Right renal pelvis (tissue), 4 donors: Measurements from ENCODE around the gene PM20D2. TPM values are rescaled to one million over a fixed set of nuclear protein-coding genes. Genes with fewer than 3 reads are reported as not detected.

ENCODE experiments used
- DNase-seq, 4 donors: peaks; one replicate each; pipeline ENCODE4 v3.0.0-alpha.2; 2013; ENCODE audit warnings: low read depth in 4 of 4, low spot score in 3 of 4, missing footprints in 1 of 4
- polyA plus RNA-seq, 4 donors: library from polyadenylated mRNA; unstranded; fragments of 120-200 nt; gene quantifications; one replicate each; pipeline ENCODE4 v1.2.1, GENCODE V29; 2013; ENCODE audit not compliant: insufficient read length in 4 of 4

PM20D2 gene
- polyA plus RNA-seq, 4 donors, result 36.6 to 43.3 (median 39.3) TPM

DNA sequence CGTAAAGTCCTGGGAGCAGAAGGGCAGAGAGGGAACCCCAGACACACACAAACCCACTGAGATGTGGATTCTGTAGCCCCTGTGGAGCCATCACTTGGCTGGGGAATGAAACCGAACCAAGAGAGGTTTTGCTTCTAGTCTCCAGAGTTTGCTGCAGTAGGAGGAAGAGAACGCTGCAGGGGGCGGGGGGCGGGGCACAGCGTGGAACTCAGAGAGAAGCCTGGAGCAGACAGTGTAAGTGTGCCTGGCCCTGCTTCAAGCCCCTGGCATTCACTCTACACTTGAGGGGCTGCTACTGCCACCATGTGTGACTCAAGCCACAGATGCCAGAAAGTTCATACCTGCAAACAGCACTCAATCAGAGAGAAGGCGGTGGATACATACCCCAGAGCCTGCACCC lies 52.4 kb downstream of the PM20D2 start:
- DNase-seq, result no peak

DNA sequence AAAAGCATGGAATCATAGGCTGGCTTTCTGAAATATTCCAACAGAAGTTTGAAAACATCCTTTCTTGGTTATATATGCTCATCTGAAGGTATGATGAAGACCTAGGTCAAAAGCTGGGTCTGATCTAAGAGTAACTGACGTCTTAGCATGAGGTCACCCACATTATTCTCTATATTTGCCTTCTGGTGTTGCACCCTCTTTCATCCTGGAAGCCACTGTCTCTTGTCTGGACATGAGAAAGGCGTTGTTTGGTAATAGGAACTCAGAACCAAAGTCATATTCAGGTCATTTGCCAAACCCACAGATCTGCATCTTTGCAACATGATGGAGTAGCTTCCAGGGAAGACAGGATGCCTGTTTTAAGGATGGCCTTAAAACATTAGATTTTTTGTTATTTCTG lies 53.7 kb downstream of the PM20D2 start:
- no peak for DNase-seq

DNA sequence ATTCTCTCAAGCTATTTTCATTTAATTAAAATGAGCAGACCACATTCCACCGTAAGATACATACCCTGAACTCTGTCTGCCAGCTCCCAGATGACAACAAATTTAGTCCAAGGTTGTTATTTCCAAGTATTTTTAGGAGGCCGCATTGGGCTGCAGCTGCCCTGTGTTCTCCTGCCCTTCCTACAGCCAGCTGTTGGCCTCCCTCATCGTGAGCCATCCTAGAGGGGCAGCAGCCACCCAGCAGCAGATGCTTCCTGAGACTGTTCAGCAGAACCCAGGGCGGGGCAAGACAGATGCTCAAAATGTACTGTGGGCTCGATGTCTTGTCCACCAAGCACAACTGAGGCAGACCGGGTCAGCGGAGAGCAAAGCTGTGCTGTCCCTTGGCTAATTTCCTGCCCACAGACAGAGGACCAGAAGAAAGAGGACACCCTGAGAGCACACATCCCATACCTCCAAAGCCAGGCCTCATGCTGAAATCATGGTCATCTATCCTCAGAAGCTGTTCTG lies 54.9 kb downstream of the PM20D2 start:
- DNase-seq, result no peak

DNA sequence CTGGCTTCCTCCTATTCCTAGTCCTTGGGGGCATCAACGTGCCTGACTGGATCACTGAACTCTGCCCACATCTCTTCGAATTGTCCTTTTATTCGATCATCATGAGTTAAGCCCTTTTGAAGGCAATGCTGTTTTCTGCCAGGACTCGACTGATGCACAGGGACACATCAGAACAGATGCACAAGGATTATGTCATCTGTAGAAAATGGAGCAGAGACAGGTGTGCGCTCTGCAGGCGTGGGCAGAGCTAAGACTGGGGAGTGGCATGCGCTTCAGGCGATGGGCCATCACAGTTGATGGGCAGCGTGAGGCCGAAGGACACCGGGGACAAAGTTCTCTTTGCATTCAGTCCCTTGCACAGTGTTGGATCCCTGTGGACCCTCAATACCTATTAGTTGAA lies 58.2 kb downstream of the PM20D2 start:
- no peak for DNase-seq

DNA sequence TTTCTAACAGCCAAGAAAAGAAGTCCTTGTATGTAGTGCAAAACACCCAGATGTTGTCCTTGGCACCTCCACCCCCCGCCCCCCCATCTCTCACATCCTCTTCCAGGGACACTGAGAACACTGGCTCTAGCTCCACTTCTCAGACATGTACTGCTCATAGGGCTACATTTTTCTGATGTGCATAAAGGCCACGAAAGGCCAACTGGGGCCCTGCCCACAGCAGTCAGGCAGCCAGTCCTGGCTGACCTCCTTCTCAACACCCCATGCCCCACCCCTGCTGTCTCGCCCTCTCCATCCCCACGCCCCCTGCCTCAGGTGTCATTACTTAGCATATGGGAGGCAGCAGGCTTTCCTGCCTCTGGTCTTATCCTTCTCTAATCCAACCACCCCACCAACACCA lies 60.0 kb downstream of the PM20D2 start:
- DNase-seq, result no peak

DNA sequence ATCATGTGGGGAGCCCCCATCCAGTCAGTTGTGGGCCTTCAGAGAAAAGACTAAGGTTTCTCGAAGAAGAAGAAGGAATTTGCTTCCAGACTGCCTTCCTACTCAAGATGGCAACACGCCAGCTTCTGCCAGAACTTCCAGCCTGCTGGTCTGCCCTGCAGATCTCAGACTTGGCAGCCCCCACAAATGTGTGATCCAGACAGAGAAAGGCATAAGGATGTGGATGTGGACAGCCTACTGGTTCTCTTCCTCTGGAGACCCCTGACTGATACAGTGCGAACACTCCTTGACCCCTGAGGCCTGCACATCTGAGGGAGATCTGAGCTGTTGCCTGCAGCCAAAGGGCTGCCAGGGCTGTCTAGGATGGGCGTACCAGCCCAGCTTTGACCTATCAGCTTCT lies 62.7 kb downstream of the PM20D2 start:
- DNase-seq, result no peak

DNA sequence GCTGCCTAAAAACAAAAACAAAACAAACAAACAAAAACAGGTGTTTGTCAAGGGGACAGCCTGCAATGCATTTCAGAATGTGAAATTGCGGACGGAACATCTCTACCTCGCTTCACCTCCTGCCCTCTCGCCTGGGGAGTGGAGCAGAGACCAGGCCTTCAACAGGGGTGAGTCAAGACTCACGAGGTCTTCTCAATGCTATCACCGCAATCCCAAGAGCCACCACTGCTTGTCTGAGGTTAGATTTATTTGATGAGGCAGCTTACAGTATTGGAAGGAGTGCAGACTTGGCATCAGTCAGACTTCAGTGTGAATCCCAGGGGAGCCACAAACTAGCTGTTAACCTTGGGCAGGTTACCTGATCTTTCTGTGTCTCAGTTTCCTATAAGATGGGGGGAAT lies 63.6 kb downstream of the PM20D2 start:
- no peak for DNase-seq

DNA sequence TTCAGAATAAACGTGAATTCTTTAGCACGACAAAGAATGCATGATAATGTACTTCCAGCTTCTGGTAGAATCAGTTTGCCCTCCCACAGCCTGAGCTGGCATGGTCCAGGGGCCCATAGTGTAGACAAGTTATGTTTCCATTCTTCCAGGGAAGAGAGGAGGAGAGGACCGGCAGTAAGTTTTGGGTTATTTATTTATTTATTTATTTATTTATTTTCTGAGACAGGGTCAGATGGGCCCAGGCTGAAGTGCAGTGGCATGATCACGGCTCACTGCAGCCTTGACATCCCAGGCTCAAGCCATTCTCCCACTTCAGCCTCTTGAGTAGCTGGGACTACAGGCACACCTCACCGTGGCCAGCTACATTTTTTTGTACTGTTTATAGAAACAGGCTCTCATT lies 66.6 kb downstream of the PM20D2 start:
- DNase-seq, result no peak

DNA sequence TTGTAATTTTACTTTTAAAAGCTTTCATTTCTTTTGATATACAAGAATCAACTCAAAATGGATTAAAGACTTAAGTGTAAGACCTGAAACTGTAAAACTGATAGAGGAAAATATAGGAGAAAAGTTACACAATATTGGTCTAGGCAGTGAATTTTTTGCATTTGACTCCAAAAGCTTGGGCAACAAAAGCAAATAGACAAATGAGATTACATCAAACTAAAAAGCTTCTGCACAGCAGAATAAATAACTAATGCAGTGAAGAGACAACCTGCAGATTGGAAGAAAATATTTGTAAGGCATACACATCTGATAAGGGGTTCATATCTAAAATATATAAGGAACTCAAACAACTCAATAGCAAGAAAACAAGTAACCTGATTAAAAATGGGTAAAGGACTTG lies 68.3 kb downstream of the PM20D2 start:
- DNase-seq, result no peak

Other genes with a start within 250 kb of the PM20D2 start
- gene RNGTT, start 182.4 kb upstream of the PM20D2 start, polyA plus RNA-seq, result 10 to 100 TPM; 15.8 to 19.0 (median 17.8) TPM
- gene PNRC1, start 65.3 kb upstream of the PM20D2 start, polyA plus RNA-seq, result 100 to 1,000 TPM; 111 to 155 (median 133) TPM
- gene SRSF12, start 28.0 kb upstream of the PM20D2 start, polyA plus RNA-seq, result 10 to 100 TPM; 13.8 to 18.6 (median 15.4) TPM
- gene GABRR1, start 71.3 kb downstream of the PM20D2 start, polyA plus RNA-seq, result 1 to 10 TPM; 1.3 to 2.9 (median 2.4) TPM
- gene GABRR2, start 169.2 kb downstream of the PM20D2 start, polyA plus RNA-seq, result 1 to 10 TPM; 1.1 to 2.3 (median 1.4) TPM
- gene UBE2J1, start 206.7 kb downstream of the PM20D2 start, polyA plus RNA-seq, result 10 to 100 TPM; 54.8 to 69.7 (median 67.4) TPM